Mesodermal cell (in vitro differentiated cells): ENCODE results near the gene MAST4.
A peak's percentile ranks its signal among the peaks of the same experiment; 100 is the strongest.

Experiments used
- H3K27ac ChIP-seq: 2 replicates; pipeline ENCODE4 v1.7.0; 2013; ENCODE audit warnings: mild to moderate bottlenecking, low read depth, low read length, moderate library complexity; ENCODE audit not compliant: severe bottlenecking
- H3K36me3 ChIP-seq: 2 replicates; pipeline ENCODE4 v1.7.1; 2013; ENCODE audit warnings: mild to moderate bottlenecking, low read length, moderate library complexity; ENCODE audit not compliant: control insufficient read depth, insufficient read depth
- H3K4me1 ChIP-seq: one replicate; pipeline ENCODE4 v1.7.1; 2013; ENCODE audit warnings: mild to moderate bottlenecking, low read length; ENCODE audit not compliant: insufficient read depth, control insufficient read depth, poor library complexity, severe bottlenecking
- H3K4me3 ChIP-seq: 2 replicates; pipeline ENCODE4 v1.7.0; 2013; ENCODE audit warnings: low read length, control low read depth, mild to moderate bottlenecking; ENCODE audit not compliant: insufficient read depth, poor library complexity, severe bottlenecking; ENCODE audit errors: extremely low read depth
- H3K9me3 ChIP-seq: 2 replicates; pipeline ENCODE4 v1.7.1; 2013; ENCODE audit warnings: mild to moderate bottlenecking, low read length, moderate library complexity; ENCODE audit not compliant: control insufficient read depth
- WGBS, 2 experiments: methylation state at CpG; one replicate each; pipeline ENCODE4 v1.1.5; 2013; ENCODE audit warnings: missing lambda C conversion rate in 2 of 2; ENCODE audit not compliant: insufficient coverage in 2 of 2; 5-methylcytosine and 5-hydroxymethylcytosine counted together

Gene MAST4

GRCh38 chr5:66842540-66842939 is 246.3 kb downstream of the MAST4 start:
- Histone ChIP-seq H3K9me3 (no peaks in the 10 kb centered on the region), H3K36me3 (no peaks in the 10 kb centered on the region), H3K4me1 (peaks cover 8% of the 10 kb centered on the region), H3K27ac (no peak overlapping the region), H3K4me3 (no peak overlapping the region)
- WGBS, 2 experiments: no CpG with 5 or more reads among the region's 2 CpGs

- WGBS, 2 experiments: no CpG with 5 or more reads among the region's 4 CpGs
- Histone ChIP-seq H3K4me3 (no peak overlapping the region), H3K27ac (peak overlapping the region; percentile 26), H3K9me3 (no peaks in the 10 kb centered on the region), H3K4me1 (peaks cover 8% of the 10 kb centered on the region), H3K36me3 (no peaks in the 10 kb centered on the region)
Measured at GRCh38 chr5:66843065-66843464, 246.9 kb downstream of the MAST4 start.

GRCh38 chr5:66848749-66849641 is 252.8 kb downstream of the MAST4 start:
- Histone ChIP-seq H3K4me3 (no peak overlapping the region), H3K36me3 (no peaks in the 10 kb centered on the region), H3K4me1 (peaks cover 22% of the 10 kb centered on the region), H3K9me3 (no peaks in the 10 kb centered on the region), H3K27ac (peak overlapping the region; percentile 51)
- 89 to 94% methylated on average over 7 to 10 of the region's 10 CpGs for WGBS, 2 experiments

- WGBS, 2 experiments: no CpG with 5 or more reads among the region's 1 CpG
- H3K27ac ChIP-seq: peak overlapping the region; percentile 51
- peaks cover 22% of the 10 kb centered on the region for H3K4me1 ChIP-seq
- no peak overlapping the region for H3K4me3 ChIP-seq
- no peaks in the 10 kb centered on the region for H3K9me3 ChIP-seq
- H3K36me3 ChIP-seq: no peaks in the 10 kb centered on the region
Measured at GRCh38 chr5:66849803-66850202, 253.6 kb downstream of the MAST4 start.

- Histone ChIP-seq H3K27ac (no peak overlapping the region), H3K4me3 (no peak overlapping the region), H3K36me3 (no peaks in the 10 kb centered on the region), H3K4me1 (peaks cover 22% of the 10 kb centered on the region), H3K9me3 (no peaks in the 10 kb centered on the region)
- 94 to 96% methylated on average over 3 to 4 of the region's 5 CpGs for WGBS, 2 experiments
Measured at GRCh38 chr5:66850354-66851075, 254.3 kb downstream of the MAST4 start.

- no peak overlapping the region for H3K4me3 ChIP-seq
- 40% methylated on average over 1 of the region's 2 CpGs; no CpG with 5 or more reads in 1 of the 2 experiments for WGBS, 2 experiments
- H3K27ac ChIP-seq: no peak overlapping the region
- no peaks in the 10 kb centered on the region for H3K36me3 ChIP-seq
- H3K4me1 ChIP-seq: peaks cover 22% of the 10 kb centered on the region
- no peaks in the 10 kb centered on the region for H3K9me3 ChIP-seq
Measured at GRCh38 chr5:66851306-66851705, 255.1 kb downstream of the MAST4 start.

- WGBS, 2 experiments: 95% methylated on average over 2 to 3 of the region's 4 CpGs
- Histone ChIP-seq H3K4me3 (no peak overlapping the region), H3K36me3 (no peaks in the 10 kb centered on the region), H3K4me1 (peaks cover 11% of the 10 kb centered on the region), H3K27ac (no peak overlapping the region), H3K9me3 (no peaks in the 10 kb centered on the region)
Measured at GRCh38 chr5:66854416-66854815, 258.2 kb downstream of the MAST4 start.

GRCh38 chr5:66856041-66856805 is 260.0 kb downstream of the MAST4 start:
- 96% methylated on average over 2 of the region's 2 CpGs; no CpG with 5 or more reads in 1 of the 2 experiments for WGBS, 2 experiments
- H3K4me3 ChIP-seq: no peak overlapping the region
- no peaks in the 10 kb centered on the region for H3K9me3 ChIP-seq
- H3K27ac ChIP-seq: no peak overlapping the region
- H3K4me1 ChIP-seq: peaks cover 2% of the 10 kb centered on the region
- no peaks in the 10 kb centered on the region for H3K36me3 ChIP-seq

GRCh38 chr5:66859526-66859925 is 263.3 kb downstream of the MAST4 start:
- H3K36me3 ChIP-seq: no peaks in the 10 kb centered on the region
- peaks cover 13% of the 10 kb centered on the region for H3K4me1 ChIP-seq
- no peak overlapping the region for H3K4me3 ChIP-seq
- no peaks in the 10 kb centered on the region for H3K9me3 ChIP-seq
- 93 to 94% methylated on average over 2 of the region's 2 CpGs for WGBS, 2 experiments
- no peak overlapping the region for H3K27ac ChIP-seq

- no peaks in the 10 kb centered on the region for H3K9me3 ChIP-seq
- WGBS, 2 experiments: 50 to 58% methylated on average over 7 of the region's 7 CpGs
- no peak overlapping the region for H3K4me3 ChIP-seq
- H3K27ac ChIP-seq: peak overlapping the region; percentile 51
- H3K36me3 ChIP-seq: no peaks in the 10 kb centered on the region
- peaks cover 13% of the 10 kb centered on the region for H3K4me1 ChIP-seq
Measured at GRCh38 chr5:66860199-66860975, 264.2 kb downstream of the MAST4 start.
